H1 (cell line): ENCODE measurements around the gene SV2B. TPM values are rescaled to one million over a fixed set of nuclear protein-coding genes. Genes with fewer than 3 reads are reported as not detected.

Source experiments
- CTCF ChIA-PET: fragments of 300-600 bp; sonication (Branson Sonifier 250); formaldehyde crosslinking; loops from one replicate; lab custom pipeline; 2021; ENCODE audit not compliant: partially characterized antibody; lab: Charles Lee
- POLR2A ChIA-PET: fragments of 300-600 bp; sonication (Branson Sonifier 250); formaldehyde crosslinking; loops from one replicate; lab custom pipeline; 2021; ENCODE audit warnings: inconsistent platforms; ENCODE audit not compliant: partially characterized antibody; lab: Charles Lee
- DNase-seq, 2 experiments: peaks; one replicate each; pipeline versions ENCODE4 v3.0.0 to v3.0.0-alpha.2; 2010 to 2022; ENCODE audit warnings: low spot score in 2 of 2, low read depth in 1 of 2, mixed read lengths in 1 of 2
- FAIRE-seq: peaks from 2 replicates; lab custom pipeline; 2011; peaks lifted over from hg19 to GRCh38; lab: Jason Lieb, UNC
- H2AFZ ChIP-seq: 2 replicates; pipeline ENCODE4 v1.8.1; 2012; ENCODE audit warnings: low read length, inconsistent platforms
- H2AK5ac ChIP-seq: 2 replicates; pipeline ENCODE4 v1.6.1; 2013; ENCODE audit warnings: low read depth, low read length
- H2BK120ac ChIP-seq: replicated peaks from 2 replicates; pipeline ENCODE3; 2013; ENCODE audit warnings: low read depth, low read length, inconsistent platforms
- H2BK12ac ChIP-seq: 2 replicates; pipeline ENCODE4 v1.6.1; 2013; ENCODE audit warnings: low read depth, low read length
- H2BK15ac ChIP-seq: 2 replicates; pipeline ENCODE4 v1.6.1; 2013; ENCODE audit warnings: low read length
- H2BK20ac ChIP-seq: 2 replicates; pipeline ENCODE4 v1.6.1; 2013; ENCODE audit warnings: low read length
- H2BK5ac ChIP-seq: 2 replicates; pipeline ENCODE4 v1.6.1; 2013; ENCODE audit warnings: low read depth, low read length
- H3K14ac ChIP-seq: 2 replicates; pipeline ENCODE4 v1.6.1; 2013; ENCODE audit warnings: inconsistent platforms; ENCODE audit not compliant: insufficient read length
- H3K18ac ChIP-seq: 2 replicates; pipeline ENCODE4 v1.6.1; 2013; ENCODE audit warnings: low read length; ENCODE audit errors: extremely low read depth
- H3K23ac ChIP-seq: 2 replicates; pipeline ENCODE4 v1.6.1; 2013; ENCODE audit warnings: inconsistent platforms; ENCODE audit not compliant: insufficient read length
- H3K23me2 ChIP-seq: 2 replicates; pipeline ENCODE4 v1.6.1; 2013; ENCODE audit warnings: low read depth, low read length
- H3K27ac ChIP-seq: 2 replicates; pipeline ENCODE4 v1.6.1; 2011; ENCODE audit warnings: low read depth, low read length, inconsistent platforms
- H3K27me3 ChIP-seq, 4 experiments: replicated peaks in 1 of 4; 1 replicate in 1 of 4; 2 replicates in 3 of 4; pipeline versions ENCODE4 v1.6.1 to v1.8.1; 2011 to 2013; ENCODE audit warnings: low read length in 3 of 4, mild to moderate bottlenecking in 3 of 4, inconsistent platforms in 2 of 4, mixed read lengths in 2 of 4, moderate library complexity in 1 of 4; ENCODE audit not compliant: control insufficient read depth in 3 of 4, insufficient read depth in 3 of 4; ENCODE audit errors: extremely low read depth in 1 of 4
- H3K36me3 ChIP-seq, 4 experiments: 2 replicates each; pipeline versions ENCODE4 v1.6.1 to v1.8.1; 2011 to 2013; ENCODE audit warnings: mild to moderate bottlenecking in 4 of 4, low read length in 3 of 4, moderate library complexity in 2 of 4, control low read depth in 1 of 4, inconsistent platforms in 1 of 4; ENCODE audit not compliant: insufficient read depth in 4 of 4, control insufficient read depth in 2 of 4
- H3K4ac ChIP-seq: replicated peaks from 2 replicates; pipeline ENCODE3; 2013; ENCODE audit warnings: low read length, low read depth, mixed read lengths, inconsistent platforms; ENCODE audit not compliant: insufficient read length
- H3K4me1 ChIP-seq, 4 experiments: replicated peaks in 1 of 4; 1 replicate in 1 of 4; 2 replicates in 3 of 4; pipeline versions ENCODE4 v1.6.1 to v1.8.1; 2011 to 2013; ENCODE audit warnings: low read length in 3 of 4, inconsistent platforms in 2 of 4, mixed read lengths in 1 of 4; ENCODE audit not compliant: insufficient read depth in 4 of 4, control insufficient read depth in 3 of 4
- H3K4me2 ChIP-seq, 2 experiments: 2 replicates each; pipeline versions ENCODE4 v1.6.1 to v1.8.1; 2011 to 2013; ENCODE audit warnings: low read depth in 2 of 2, low read length in 2 of 2, control low read depth in 1 of 2, inconsistent platforms in 1 of 2, mild to moderate bottlenecking in 1 of 2; ENCODE audit not compliant: insufficient read depth in 1 of 2
- H3K4me3 ChIP-seq, 4 experiments: fragments of 200-600, 300-600 bp in 1 of 4; sonication (generic), shearing (Covaris generic), sonication (Bioruptor Twin) in 1 of 4; 2 replicates each; pipeline versions ENCODE4 v1.5.1 to v1.8.1; 2011 to 2016; ENCODE audit warnings: low read length in 4 of 4, low read depth in 3 of 4, control low read depth in 2 of 4, inconsistent platforms in 2 of 4, mild to moderate bottlenecking in 2 of 4, mixed read lengths in 1 of 4, moderate library complexity in 1 of 4; ENCODE audit not compliant: insufficient read depth in 2 of 4; ENCODE audit errors: extremely low read depth in 1 of 4
- H3K56ac ChIP-seq: replicated peaks from 2 replicates; pipeline ENCODE3; 2013; ENCODE audit warnings: low read depth, mild to moderate bottlenecking, mixed read lengths, low read length, inconsistent platforms; ENCODE audit not compliant: insufficient read length
- H3K79me1 ChIP-seq: 2 replicates; pipeline ENCODE4 v1.6.1; 2013; ENCODE audit warnings: low read depth, low read length, control low read depth
- H3K79me2 ChIP-seq, 2 experiments: 2 replicates each; pipeline versions ENCODE4 v1.6.1 to v1.8.1; 2012 to 2013; ENCODE audit warnings: low read length in 2 of 2, mild to moderate bottlenecking in 2 of 2, inconsistent platforms in 1 of 2; ENCODE audit not compliant: insufficient read depth in 2 of 2, control insufficient read depth in 1 of 2
- H3K9ac ChIP-seq, 4 experiments: replicated peaks in 1 of 4; 1 replicate in 1 of 4; 2 replicates in 3 of 4; pipeline versions ENCODE4 v1.6.1 to v1.8.1; 2011 to 2013; ENCODE audit warnings: low read depth in 3 of 4, low read length in 3 of 4, control low read depth in 2 of 4, mild to moderate bottlenecking in 2 of 4, moderate library complexity in 2 of 4, inconsistent platforms in 1 of 4; ENCODE audit errors: extremely low read depth in 1 of 4
- H3K9me3 ChIP-seq, 2 experiments: 2 replicates each; pipeline versions ENCODE4 v1.6.1 to v1.8.1; 2012 to 2013; ENCODE audit warnings: mild to moderate bottlenecking in 2 of 2, moderate library complexity in 2 of 2, control low read depth in 1 of 2, inconsistent platforms in 1 of 2, low read depth in 1 of 2, low read length in 1 of 2, mixed read lengths in 1 of 2; ENCODE audit not compliant: insufficient read depth in 2 of 2
- H4K20me1 ChIP-seq, 2 experiments: replicated peaks in 1 of 2; 2 replicates each; pipeline versions ENCODE3 to v1.8.1; 2011 to 2013; ENCODE audit warnings: inconsistent platforms in 2 of 2, low read length in 2 of 2, mild to moderate bottlenecking in 1 of 2; ENCODE audit not compliant: insufficient read depth in 2 of 2, control insufficient read depth in 1 of 2
- H4K5ac ChIP-seq: 2 replicates; pipeline ENCODE4 v1.6.1; 2013; ENCODE audit warnings: low read length, low read depth, mixed read lengths, inconsistent platforms; ENCODE audit not compliant: insufficient read length
- H4K8ac ChIP-seq: 2 replicates; pipeline ENCODE4 v1.8.0; 2013; ENCODE audit warnings: mild to moderate bottlenecking, moderate library complexity, low read length, inconsistent platforms; ENCODE audit not compliant: insufficient read depth; ENCODE audit errors: extremely low read depth
- H4K91ac ChIP-seq: replicated peaks from 2 replicates; pipeline ENCODE3; 2013; ENCODE audit warnings: low read length, mixed read lengths, inconsistent platforms; ENCODE audit not compliant: insufficient read length
- BACH1 ChIP-seq: IDR thresholded peaks from 2 replicates; pipeline ENCODE4 v1.6.1; 2012; ENCODE audit warnings: low read length, improper control_type of control experiment
- CBX5 ChIP-seq: fragments of 300-800, 300-1000 bp; sonication (generic); IDR thresholded peaks from 2 replicates; pipeline ENCODE4 v1.7.1; 2016; ENCODE audit warnings: antibody characterized with exemption, low read length, low read depth
- EGR1 ChIP-seq: IDR thresholded peaks from 2 replicates; pipeline ENCODE4 v1.6.1; 2011; ENCODE audit warnings: low read depth, low read length, borderline replicate concordance
- FOSL1 ChIP-seq: IDR thresholded peaks from 2 replicates; pipeline ENCODE4 v1.6.1; 2011; ENCODE audit warnings: mild to moderate bottlenecking, low read depth, low read length, moderate library complexity; ENCODE audit not compliant: insufficient read depth
- JUND ChIP-seq: IDR thresholded peaks from 2 replicates; pipeline ENCODE4 v1.6.1; 2011; ENCODE audit warnings: mild to moderate bottlenecking, improper control_type of control experiment, low read length
- KDM1A ChIP-seq: fragments of 200-600, 300-600 bp; sonication (generic); IDR thresholded peaks from 2 replicates; pipeline ENCODE4 v1.7.1; 2016; ENCODE audit warnings: mild to moderate bottlenecking, low read length, borderline replicate concordance
- NANOG ChIP-seq: IDR thresholded peaks from 2 replicates; pipeline ENCODE4 v1.6.1; 2011; ENCODE audit warnings: low read length, low read depth, mild to moderate bottlenecking, inconsistent platforms; ENCODE audit not compliant: insufficient read depth, poor library complexity, severe bottlenecking
- POLR2A ChIP-seq, 2 experiments: IDR thresholded peaks; 1 replicate in 1 of 2; 2 replicates in 1 of 2; pipeline ENCODE4 v1.6.1; 2011; ENCODE audit warnings: low read depth in 2 of 2, low read length in 2 of 2, mild to moderate bottlenecking in 2 of 2; ENCODE audit errors: control extremely low read depth in 1 of 2
- RNF2 ChIP-seq: fragments of 200-900, 300-1000 bp; sonication (generic); IDR thresholded peaks from 2 replicates; pipeline ENCODE4 v1.7.1; 2016; ENCODE audit warnings: borderline replicate concordance, low read depth, mild to moderate bottlenecking, antibody characterized with exemption, low read length; ENCODE audit not compliant: poor library complexity, severe bottlenecking; ENCODE audit errors: missing control alignments
- SIN3A ChIP-seq, 2 experiments: IDR thresholded peaks in 1 of 2; conservative IDR thresholded peaks in 1 of 2; 2 replicates each; pipeline ENCODE4 v1.6.1; 2011 to 2012; ENCODE audit warnings: low read length in 2 of 2, improper control_type of control experiment in 1 of 2, low read depth in 1 of 2, mild to moderate bottlenecking in 1 of 2
- SIX5 ChIP-seq: IDR thresholded peaks from 2 replicates; pipeline ENCODE4 v1.6.1; 2011; ENCODE audit warnings: mild to moderate bottlenecking, low read depth, low read length
- SUZ12 ChIP-seq: fragments of 200-600 bp; sonication (generic); IDR thresholded peaks from 2 replicates; pipeline ENCODE4 v1.6.1; 2012; ENCODE audit warnings: mild to moderate bottlenecking, inconsistent platforms, low read length, moderate library complexity, mixed read lengths
- TCF12 ChIP-seq: IDR thresholded peaks from 2 replicates; pipeline ENCODE4 v1.6.1; 2011; ENCODE audit warnings: low read depth, mild to moderate bottlenecking, low read length
- YY1 ChIP-seq: IDR thresholded peaks from 2 replicates; pipeline ENCODE4 v1.6.1; 2011; ENCODE audit warnings: low read depth, mild to moderate bottlenecking, low read length
- ZNF274 ChIP-seq: IDR thresholded peaks from 2 replicates; pipeline ENCODE4 v1.7.0; 2012; ENCODE audit warnings: low read length, borderline replicate concordance; ENCODE audit errors: extremely low read depth
- WGBS, 2 experiments: shearing (Covaris generic) in 1 of 2; methylation state at CpG; one replicate each; pipeline versions ENCODE4 v1.1.6 to v1.1.7; 2013 to 2015; ENCODE audit warnings: low lambda C conversion rate in 2 of 2, mixed read lengths in 2 of 2, inconsistent platforms in 1 of 2, low coverage in 1 of 2, missing lambda C conversion rate in 1 of 2; ENCODE audit not compliant: insufficient replicate concordance in 2 of 2, insufficient coverage in 1 of 2, insufficient read length in 1 of 2; ENCODE audit errors: extremely low coverage in 1 of 2, missing lambda C conversion rate in 1 of 2; 5-methylcytosine and 5-hydroxymethylcytosine counted together
- polyA plus RNA-seq, 7 experiments: library from polyadenylated mRNA; depleted of rRNA in 3 of 7; stranded (reverse) in 5 of 7; unstranded in 2 of 7; fragments of >200 nt in 5 of 7; fragments of 200-250 nt in 2 of 7; gene quantifications; 1 replicate in 5 of 7; 2 replicates in 1 of 7; 4 replicates in 1 of 7; pipeline versions ENCODE4 v1.2.1 to v1.2.3, GENCODE V29; 2011 to 2013; ENCODE audit warnings: missing spikeins in 2 of 7, mixed read lengths in 2 of 7
- total RNA-seq: library from RNA; stranded (reverse); fragmentation: NEBNext Ultra II Directional; extraction: Animal tissue kit (Norgen Biotek cat#: 25700); gene quantifications from 2 replicates; pipeline ENCODE4 v1.2.1, GENCODE V29; 2021

Gene SV2B
- total and polyA plus RNA-seq, 2 of the 8 experiments (the other 6 are each of a cell fraction or from before 2014, with no cell fraction given), result 0.09 to 0.20 TPM

GRCh38 chr15:91109885-91110284 lies 9.8 kb downstream of the SV2B start:
- ChIA-PET CTCF (interaction anchor here (0.7 to 2.1 kb wide), 2 partner anchors 9 to 42 kb away, joined by 4 to 12 read pairs; no protein-coding TSS in a partner anchor), POLR2A (interaction anchor here (1.5 kb wide), 1 partner anchor 10 kb away, joined by 7 read pairs; the partner anchor contains the start of gene SV2B)
- Histone ChIP-seq H3K23ac (no peak overlapping the region), H3K4me1 (peaks cover 0 to 4% (median 0%) of the 10 kb centered on the region in 4 experiments; a peak in 3 of 7 replicates), H3K27ac (no peak overlapping the region), H2BK15ac (no peak overlapping the region), H3K4me2 (no peak overlapping the region), H3K18ac (no peak overlapping the region), H3K56ac (no peak overlapping the region), H3K9ac (no peak overlapping the region), H2AK5ac (no peak overlapping the region), H3K79me1 (no peaks in the 10 kb centered on the region), H4K20me1 (no peaks in the 10 kb centered on the region), H2BK12ac (no peak overlapping the region), H4K5ac (no peak overlapping the region), H2BK120ac (no peak overlapping the region), H2BK5ac (no peak overlapping the region), H2AFZ (no peak overlapping the region), H3K4ac (no peak overlapping the region), H3K4me3 (no peak overlapping the region), H3K9me3 (no peaks in the 10 kb centered on the region), H4K8ac (no peak overlapping the region), H3K27me3 (peaks cover 0 to 2% (median 0%) of the 10 kb centered on the region in 4 experiments; a peak in 1 of 7 replicates), H3K14ac (no peak overlapping the region), H4K91ac (no peak overlapping the region), H3K23me2 (no peaks in the 10 kb centered on the region), H3K36me3 (no peaks in the 10 kb centered on the region), H2BK20ac (no peak overlapping the region), H3K79me2 (no peaks in the 10 kb centered on the region)
- WGBS, 2 experiments, result 78% methylated on average over 6 of the region's 6 CpGs; no CpG with 5 or more reads in 1 of the 2 experiments
- DNase-seq, result no peak
- FAIRE-seq, result no peak
- TF ChIP-seq JUND (no peak), SIN3A (conservative IDR thresholded peaks at IDR 0.05 in 1 of 2, IDR thresholded peaks at IDR 0.05 in 1 of 2; ENCODE audit: low read depth in 1 of 2, low read length in 2 of 2) (no peak), EGR1 (no peak), SIX5 (no peak), CBX5 (no peak), TCF12 (no peak), KDM1A (no peak), NANOG (no peak), FOSL1 (no peak), RNF2 (no peak), POLR2A (IDR thresholded peaks at IDR 0.05; ENCODE audit: control extremely low read depth in 1 of 2, low read depth in 2 of 2, low read length in 2 of 2) (no peak), ZNF274 (no peak), SUZ12 (no peak), YY1 (no peak), BACH1 (no peak)
